OCI-LY7 (cell line): ENCODE data around the gene NANOG. TPM values are rescaled to one million over a fixed set of nuclear protein-coding genes. Genes with fewer than 3 reads are reported as not detected.
"Not testable (repeated sequence)": the region's sequence is repeated elsewhere in the genome, so short reads cannot be mapped to it uniquely, and the experiment has no call there.

ENCODE experiments used
- BruUV-seq: library from RNA; stranded (reverse); fragments of 400-500 nt; replicated peaks from 2 replicates; lab custom pipeline; 2021; lab: Mats Ljungman, UMichigan
- CTCF ChIA-PET: fragments of 300-600 bp; sonication (Branson Sonifier 250); formaldehyde crosslinking; loops from one replicate; lab custom pipeline; 2022; ENCODE audit warnings: antibody characterized with exemption; ENCODE audit not compliant: unreplicated experiment; lab: Charles Lee
- POLR2A ChIA-PET: fragments of 300-600 bp; sonication (Branson Sonifier 250); formaldehyde crosslinking; loops from one replicate; lab custom pipeline; 2022; ENCODE audit warnings: antibody characterized with exemption; lab: Charles Lee
- DNase-seq: peaks from one replicate; pipeline ENCODE4 v3.0.0-alpha.2; 2015; ENCODE audit warnings: low spot score
- H2AFZ ChIP-seq: fragments of 200-600 bp; sonication (generic), shearing (Covaris generic); 2 replicates; pipeline ENCODE4 v1.6.1; 2014; ENCODE audit warnings: mild to moderate bottlenecking, antibody characterized with exemption, low read length, moderate library complexity
- H3K27ac ChIP-seq: fragments of 200-600 bp; sonication (generic); 2 replicates; pipeline ENCODE4 v1.5.1; 2014; ENCODE audit warnings: mixed run types, low read depth, mild to moderate bottlenecking, moderate library complexity, low read length, inconsistent platforms; ENCODE audit not compliant: poor library complexity, severe bottlenecking
- H3K36me3 ChIP-seq: fragments of 200-600 bp; sonication (generic); 2 replicates; pipeline ENCODE4 v1.6.1; 2014; ENCODE audit warnings: mild to moderate bottlenecking, antibody characterized with exemption, low read length, moderate library complexity, mixed read lengths; ENCODE audit not compliant: insufficient read depth
- H3K4me1 ChIP-seq: fragments of 200-600 bp; sonication (generic); 2 replicates; pipeline ENCODE4 v1.5.1; 2014; ENCODE audit warnings: mild to moderate bottlenecking, low read length; ENCODE audit not compliant: insufficient read depth, poor library complexity, severe bottlenecking
- H3K4me2 ChIP-seq: fragments of 200-600 bp; sonication (generic); 2 replicates; pipeline ENCODE4 v1.6.1; 2014; ENCODE audit warnings: mild to moderate bottlenecking, low read length
- H3K4me3 ChIP-seq: fragments of 200-600 bp; sonication (generic); 2 replicates; pipeline ENCODE4 v1.5.1; 2014; ENCODE audit warnings: mild to moderate bottlenecking, low read depth, low read length; ENCODE audit not compliant: poor library complexity, severe bottlenecking
- H3K79me2 ChIP-seq: fragments of 200-600 bp; sonication (generic); 2 replicates; pipeline ENCODE4 v1.6.1; 2016; ENCODE audit warnings: low read depth, mild to moderate bottlenecking, low read length, moderate library complexity, mixed read lengths; ENCODE audit not compliant: insufficient read depth
- H3K9me2 ChIP-seq: fragments of 200-600 bp; sonication (generic); 2 replicates; pipeline ENCODE4 v1.6.1; 2016; ENCODE audit warnings: mild to moderate bottlenecking, low read length, mixed read lengths; ENCODE audit not compliant: insufficient read depth
- H3K9me3 ChIP-seq: fragments of 200-600 bp; sonication (generic); 2 replicates; pipeline ENCODE4 v1.6.1; 2014; ENCODE audit warnings: mild to moderate bottlenecking, mixed run types, low read length, mixed read lengths
- H4K20me1 ChIP-seq: fragments of 200-600 bp; sonication (generic); 2 replicates; pipeline ENCODE4 v1.6.1; 2014; ENCODE audit warnings: mild to moderate bottlenecking, antibody characterized with exemption, low read length, moderate library complexity, mixed read lengths; ENCODE audit not compliant: insufficient read depth
- CTCF ChIP-seq: fragments of 200-600 bp; sonication (generic); conservative IDR thresholded peaks from 2 replicates; pipeline ENCODE4 v1.5.1; 2014; ENCODE audit warnings: mild to moderate bottlenecking, antibody characterized with exemption, low read length, moderate library complexity, mixed read lengths
- EZH2phosphoT487 ChIP-seq: fragments of 200-600 bp; sonication (generic); IDR thresholded peaks from 2 replicates; pipeline ENCODE4 v1.6.1; 2018; ENCODE audit warnings: low read depth, borderline replicate concordance, mild to moderate bottlenecking, mixed run types, antibody characterized with exemption, low read length, moderate library complexity, mixed read lengths
- intact Hi-C: fragments of 100-400 bp; cut with micrococcal nuclease; formaldehyde crosslinking; loops from one replicate; pipeline ENCODE4 v1.10.0; 2022; ENCODE audit not compliant: unreplicated experiment
- total RNA-seq, 2 experiments: library from RNA; depleted of rRNA in 1 of 2; stranded (reverse); fragments of >200 nt in 1 of 2; shearing (Covaris generic) in 1 of 2; gene quantifications; 2 replicates each; pipeline ENCODE4 v1.2.3, GENCODE V29; 2014 to 2022

The NANOG gene
- total RNA-seq, 2 experiments from 2014 or later: not detected

- no peaks in the 10 kb centered on the region for H3K9me2 ChIP-seq
- intact Hi-C loops: no loop called here
- H3K79me2 ChIP-seq: no peaks in the 10 kb centered on the region
- no peak for TF ChIP-seq CTCF
- no peak for TF ChIP-seq EZH2phosphoT487
- no peak overlapping the region for H3K4me2 ChIP-seq
- H4K20me1 ChIP-seq: no peaks in the 10 kb centered on the region
- no peaks in the 10 kb centered on the region for H3K9me3 ChIP-seq
- no peak overlapping the region for H2AFZ ChIP-seq
- BruUV-seq: no TSS peak
- no peaks in the 10 kb centered on the region for H3K36me3 ChIP-seq
- POLR2A ChIA-PET: no interaction called here
- CTCF ChIA-PET: no interaction called here
- no peaks in the 10 kb centered on the region for H3K4me1 ChIP-seq
- H3K4me3 ChIP-seq: no peak overlapping the region
- DNase-seq: no peak
- H3K27ac ChIP-seq: no peak overlapping the region
Measured at GRCh38 chr12:7793211-7793610, 4.0 kb downstream of the NANOG start.

GRCh38 chr12:7797269-7797668 is 8.1 kb downstream of the NANOG start:
- intact Hi-C loops, DNase-seq, H3K4me2 ChIP-seq, H3K4me1 ChIP-seq, H3K9me3 ChIP-seq, H3K4me3 ChIP-seq, H3K27ac ChIP-seq, H3K79me2 ChIP-seq, H2AFZ ChIP-seq, CTCF ChIA-PET, BruUV-seq, H3K36me3 ChIP-seq, H4K20me1 ChIP-seq, H3K9me2 ChIP-seq, POLR2A ChIA-PET: not testable (repeated sequence)

GRCh38 chr12:7797698-7798398 is 8.6 kb downstream of the NANOG start:
- ChIA-PET CTCF (no interaction called here), POLR2A (no interaction called here)
- no peak for DNase-seq
- BruUV-seq: no TSS peak
- intact Hi-C loops: no loop called here
- H3K79me2 ChIP-seq: no peaks in the 10 kb centered on the region
- H3K36me3 ChIP-seq: no peaks in the 10 kb centered on the region
- H2AFZ ChIP-seq: no peak overlapping the region
- H3K4me2 ChIP-seq: no peak overlapping the region
- no peaks in the 10 kb centered on the region for H4K20me1 ChIP-seq
- H3K9me2 ChIP-seq: no peaks in the 10 kb centered on the region
- no peaks in the 10 kb centered on the region for H3K4me1 ChIP-seq
- no peaks in the 10 kb centered on the region for H3K9me3 ChIP-seq
- H3K27ac ChIP-seq: no peak overlapping the region
- no peak for TF ChIP-seq EZH2phosphoT487
- no peak for TF ChIP-seq CTCF
- no peak overlapping the region for H3K4me3 ChIP-seq

- DNase-seq, POLR2A ChIA-PET, H3K4me3 ChIP-seq, H3K4me1 ChIP-seq, H3K36me3 ChIP-seq, intact Hi-C loops, H4K20me1 ChIP-seq, CTCF ChIA-PET, BruUV-seq, H3K27ac ChIP-seq, H3K79me2 ChIP-seq, H3K9me3 ChIP-seq, H3K4me2 ChIP-seq, H2AFZ ChIP-seq, H3K9me2 ChIP-seq: not testable (repeated sequence)
Measured at GRCh38 chr12:7798750-7799308, 9.6 kb downstream of the NANOG start.
